Lung (tissue), 12 donors: ENCODE measurements around the gene PLK5. TPM values are rescaled to one million over a fixed set of nuclear protein-coding genes. Genes with fewer than 3 reads are reported as not detected.

Experiments used
- ATAC-seq: fragments of 200-7000 bp; cut with Tn5 transposase; one replicate; pipeline ENCODE4 v1.9.1; 2020; ENCODE audit warnings: moderate number of reproducible peaks; ENCODE audit not compliant: insufficient read depth, low FRiP score
- DNase-seq, 3 donors: peaks; one replicate each; pipeline ENCODE4 v3.0.0-alpha.2; 2013 to 2017
- H3K27ac ChIP-seq, 2 donors: one replicate each; pipeline ENCODE4 v1.5.1; 2013; ENCODE audit warnings: mild to moderate bottlenecking in 2 of 2, moderate library complexity in 2 of 2, control low read depth in 1 of 2, inconsistent platforms in 1 of 2, low read depth in 1 of 2, low read length in 1 of 2
- H3K27me3 ChIP-seq, 3 donors: one replicate each; pipeline ENCODE4 v1.5.1; 2013; ENCODE audit warnings: low read length in 2 of 3; ENCODE audit not compliant: control insufficient read depth in 3 of 3, insufficient read depth in 3 of 3
- H3K36me3 ChIP-seq, 4 donors: one replicate each; pipeline ENCODE4 v1.5.1; 2013; ENCODE audit warnings: low read length in 4 of 4, mild to moderate bottlenecking in 1 of 4, moderate library complexity in 1 of 4; ENCODE audit not compliant: control insufficient read depth in 4 of 4, insufficient read depth in 4 of 4
- H3K4me1 ChIP-seq, 5 donors: one replicate each; pipeline ENCODE4 v1.5.1; 2013; ENCODE audit warnings: low read length in 5 of 5, mild to moderate bottlenecking in 2 of 5, moderate library complexity in 1 of 5; ENCODE audit not compliant: control insufficient read depth in 5 of 5, insufficient read depth in 5 of 5
- H3K4me3 ChIP-seq: one replicate; pipeline ENCODE4 v1.5.1; 2013; ENCODE audit warnings: mild to moderate bottlenecking, control low read depth, moderate library complexity
- H3K9ac ChIP-seq, 2 donors: one replicate each; pipeline ENCODE4 v1.5.1; 2013; ENCODE audit warnings: low read length in 2 of 2, control low read depth in 1 of 2; ENCODE audit not compliant: insufficient read depth in 1 of 2
- H3K9me3 ChIP-seq, 4 donors: one replicate each; pipeline ENCODE4 v1.5.1; 2013; ENCODE audit warnings: low read length in 3 of 4, mild to moderate bottlenecking in 1 of 4, moderate library complexity in 1 of 4; ENCODE audit not compliant: control insufficient read depth in 4 of 4, insufficient read depth in 3 of 4
- CTCF ChIP-seq: IDR thresholded peaks from 2 replicates; pipeline ENCODE4 v1.5.1; 2012; ENCODE audit warnings: mild to moderate bottlenecking; ENCODE audit errors: control extremely low read depth, extremely low read depth
- WGBS, 2 donors: extraction: QIAGEN DNeasy Blood & Tissue Kit; methylation state at CpG; one replicate each; pipeline ENCODE4 v1.1.7; 2013; 5-methylcytosine and 5-hydroxymethylcytosine counted together
- polyA plus RNA-seq, 2 donors: library from polyadenylated mRNA; stranded (reverse); fragments of 200-250 nt; gene quantifications; one replicate each; pipeline ENCODE4 v1.2.1, GENCODE V29; 2013
- total RNA-seq, 2 donors: library from RNA; depleted of rRNA in 1 of 2; stranded (reverse); fragments of >200 nt in 1 of 2; gene quantifications; one replicate each; pipeline ENCODE4 v1.2.1, GENCODE V29; 2014 to 2021
- donor health status: control.
- donor health status: control.
- donor health status: Bipolar disorder and iron deficiency.
- donor health status: healthy.
- donor health status: DM: yes; HTN: yes; CAD: no.

PLK5 gene
- total and polyA plus RNA-seq, 4 donors: 0.09 TPM; not detected in 3

GRCh38 chr19:1503089-1503924, 20.6 kb upstream of the PLK5 start:
- Histone ChIP-seq H3K36me3 (no peaks in the 10 kb centered on the region), H3K4me1 (peaks cover 0 to 7% (median 6%) of the 10 kb centered on the region in 5 donors), H3K4me3 (no peak overlapping the region), H3K27me3 (peaks cover 0 to 27% (median 25%) of the 10 kb centered on the region in 3 donors), H3K9me3 (peaks cover 0 to 5% (median 0%) of the 10 kb centered on the region in 4 donors), H3K27ac (no peak overlapping the region), H3K9ac (no peak overlapping the region)
- WGBS, 2 donors: 8 to 11% methylated on average over 44 to 49 of the region's 49 CpGs
- TF ChIP-seq CTCF: peak; percentile 13
- ATAC-seq (no peak), DNase-seq (peak in 2 of 3 donors; percentile 25 to 51)

GRCh38 chr19:1503925-1504773, 19.7 kb upstream of the PLK5 start:
- Histone ChIP-seq H3K36me3 (no peaks in the 10 kb centered on the region), H3K9ac (no peak overlapping the region), H3K27ac (no peak overlapping the region), H3K9me3 (peaks cover 0 to 8% (median 0%) of the 10 kb centered on the region in 4 donors), H3K4me3 (no peak overlapping the region), H3K27me3 (peaks cover 0 to 27% (median 25%) of the 10 kb centered on the region in 3 donors), H3K4me1 (peaks cover 0 to 7% (median 6%) of the 10 kb centered on the region in 5 donors)
- TF ChIP-seq CTCF: no peak
- DNase-seq (no peak), ATAC-seq (no peak)
- WGBS, 2 donors: 46 to 61% methylated on average over 22 to 23 of the region's 23 CpGs

GRCh38 chr19:1505012-1505411, 18.9 kb upstream of the PLK5 start:
- Histone ChIP-seq H3K36me3 (no peaks in the 10 kb centered on the region), H3K9me3 (peaks cover 0 to 8% (median 0%) of the 10 kb centered on the region in 4 donors), H3K27me3 (peaks cover 0 to 31% (median 28%) of the 10 kb centered on the region in 3 donors), H3K4me1 (peaks cover 0 to 7% (median 6%) of the 10 kb centered on the region in 5 donors), H3K4me3 (no peak overlapping the region), H3K9ac (no peak overlapping the region), H3K27ac (no peak overlapping the region)
- 71 to 74% methylated on average over 8 of the region's 8 CpGs for WGBS, 2 donors
- TF ChIP-seq CTCF: no peak
- ATAC-seq: no peak
- no peak for DNase-seq
